GM04503 (cell line): ENCODE results near the gene TMEM63B.
"Not testable (repeated sequence)": the region's sequence is repeated elsewhere in the genome, so short reads cannot be mapped to it uniquely, and the experiment has no call there.

Source experiments
- DNase-seq: peaks from one replicate; pipeline ENCODE4 v3.0.0-alpha.2; 2012; ENCODE audit warnings: low read depth

Gene TMEM63B

DNA sequence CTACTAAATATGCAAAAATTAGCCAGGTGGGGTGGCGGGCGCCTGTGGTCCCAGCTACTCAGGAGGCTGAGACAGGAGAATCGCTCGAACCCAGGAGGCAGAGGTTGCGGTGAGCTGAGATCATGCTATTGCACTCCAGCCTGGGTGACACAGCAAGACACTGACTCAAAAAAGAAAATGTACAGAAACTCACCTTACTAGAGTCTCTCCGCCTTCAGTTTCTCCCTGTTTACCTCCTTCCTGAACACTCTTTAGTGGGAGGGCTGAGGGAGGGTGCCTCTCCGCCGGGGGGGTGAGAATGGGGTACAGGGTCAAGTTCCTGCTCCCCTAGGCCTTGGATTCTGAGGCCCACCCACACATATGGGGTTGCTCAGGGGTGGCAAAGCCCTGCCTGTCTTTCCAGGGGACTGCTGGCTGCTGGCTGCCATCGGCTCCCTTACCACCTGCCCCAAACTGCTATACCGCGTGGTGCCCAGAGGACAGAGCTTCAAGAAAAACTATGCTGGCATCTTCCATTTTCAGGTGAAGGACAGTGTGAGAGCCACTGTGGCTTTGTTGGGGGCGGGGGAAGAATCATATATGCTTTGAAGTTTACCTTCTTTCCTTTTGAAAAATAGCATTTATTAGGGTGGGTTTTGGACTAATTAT lies 44.7 kb downstream of the TMEM63B start:
- DNase-seq = no peak

DNA sequence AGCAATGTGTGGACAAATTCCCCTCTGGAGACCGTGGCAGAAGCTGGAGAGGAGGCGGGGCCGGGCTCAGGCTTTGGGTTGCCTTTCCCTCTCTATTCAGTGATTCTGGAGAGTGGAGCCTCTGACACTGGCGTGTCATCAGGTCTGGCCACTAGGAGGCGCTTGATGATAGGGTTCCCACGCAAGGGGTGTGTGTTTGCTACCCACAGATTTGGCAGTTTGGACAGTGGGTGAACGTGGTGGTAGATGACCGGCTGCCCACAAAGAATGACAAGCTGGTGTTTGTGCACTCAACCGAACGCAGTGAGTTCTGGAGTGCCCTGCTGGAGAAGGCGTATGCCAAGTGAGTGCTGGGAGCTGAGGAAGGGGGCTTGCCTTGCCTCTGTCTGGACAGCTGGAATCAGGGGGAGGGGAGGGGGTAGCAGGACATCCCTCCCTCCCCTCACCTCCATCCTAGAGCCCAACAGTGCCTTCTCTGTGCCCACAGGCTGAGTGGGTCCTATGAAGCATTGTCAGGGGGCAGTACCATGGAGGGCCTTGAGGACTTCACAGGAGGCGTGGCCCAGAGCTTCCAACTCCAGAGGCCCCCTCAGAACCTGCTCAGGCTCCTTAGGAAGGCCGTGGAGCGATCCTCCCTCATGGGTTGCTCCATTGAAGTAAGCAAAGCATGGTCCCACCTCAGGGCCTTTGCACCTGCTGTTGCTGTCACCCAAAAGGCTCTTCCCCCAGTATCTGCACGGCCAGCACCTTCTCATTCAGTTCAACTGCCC lies 45.6 kb downstream of the TMEM63B start:
- peak; percentile 30 for DNase-seq

DNA sequence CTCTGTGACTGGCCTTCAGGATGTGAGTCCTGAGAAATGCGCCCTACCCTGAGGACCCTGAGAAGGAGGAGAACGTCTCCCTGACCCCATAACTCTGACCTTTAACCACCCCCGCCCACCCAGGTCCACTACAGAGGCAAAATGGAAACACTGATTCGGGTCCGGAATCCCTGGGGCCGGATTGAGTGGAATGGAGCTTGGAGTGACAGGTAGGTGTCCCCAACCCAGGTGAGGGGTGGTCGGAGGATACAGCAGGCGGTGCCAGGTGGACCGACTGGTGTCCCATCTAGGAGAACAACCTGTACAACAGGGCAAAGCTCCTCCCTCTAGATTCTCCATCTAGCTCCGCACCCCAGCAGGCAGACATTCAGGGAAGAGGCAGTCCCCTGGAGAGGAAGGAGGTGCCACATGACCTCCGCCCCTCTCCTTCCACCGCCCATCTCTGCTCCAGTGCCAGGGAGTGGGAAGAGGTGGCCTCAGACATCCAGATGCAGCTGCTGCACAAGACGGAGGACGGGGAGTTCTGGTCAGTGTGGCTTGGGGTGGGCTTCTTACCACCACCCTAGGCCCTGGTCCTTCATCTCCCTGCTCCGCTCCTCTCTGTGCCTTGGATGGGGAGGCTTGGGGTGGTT lies 48.9 kb downstream of the TMEM63B start:
- DNase-seq = no peak

DNA sequence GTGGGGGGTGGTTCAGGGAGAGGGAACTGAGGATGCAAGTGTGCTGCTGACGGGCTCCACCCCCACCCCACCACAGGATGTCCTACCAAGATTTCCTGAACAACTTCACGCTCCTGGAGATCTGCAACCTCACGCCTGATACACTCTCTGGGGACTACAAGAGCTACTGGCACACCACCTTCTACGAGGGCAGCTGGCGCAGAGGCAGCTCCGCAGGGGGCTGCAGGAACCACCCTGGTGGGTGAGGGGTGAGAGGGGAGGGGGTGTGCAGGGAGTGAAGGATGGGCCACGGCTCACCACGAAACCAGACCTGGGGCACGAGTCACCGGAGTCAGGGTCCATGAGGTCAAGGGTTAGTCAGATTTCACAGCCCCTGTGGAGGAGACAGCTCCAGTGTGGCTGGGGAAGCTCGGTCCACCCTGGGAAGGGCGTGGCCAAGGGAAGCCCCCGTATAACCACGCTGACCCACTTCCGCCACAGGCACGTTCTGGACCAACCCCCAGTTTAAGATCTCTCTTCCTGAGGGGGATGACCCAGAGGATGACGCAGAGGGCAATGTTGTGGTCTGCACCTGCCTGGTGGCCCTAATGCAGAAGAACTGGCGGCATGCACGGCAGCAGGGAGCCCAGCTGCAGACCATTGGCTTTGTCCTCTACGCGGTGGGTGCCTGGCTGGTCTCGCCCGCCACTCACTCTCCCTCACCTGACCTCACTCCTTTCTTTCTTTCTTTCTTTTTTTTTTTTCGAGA lies 49.6 kb downstream of the TMEM63B start:
- no peak for DNase-seq

DNA sequence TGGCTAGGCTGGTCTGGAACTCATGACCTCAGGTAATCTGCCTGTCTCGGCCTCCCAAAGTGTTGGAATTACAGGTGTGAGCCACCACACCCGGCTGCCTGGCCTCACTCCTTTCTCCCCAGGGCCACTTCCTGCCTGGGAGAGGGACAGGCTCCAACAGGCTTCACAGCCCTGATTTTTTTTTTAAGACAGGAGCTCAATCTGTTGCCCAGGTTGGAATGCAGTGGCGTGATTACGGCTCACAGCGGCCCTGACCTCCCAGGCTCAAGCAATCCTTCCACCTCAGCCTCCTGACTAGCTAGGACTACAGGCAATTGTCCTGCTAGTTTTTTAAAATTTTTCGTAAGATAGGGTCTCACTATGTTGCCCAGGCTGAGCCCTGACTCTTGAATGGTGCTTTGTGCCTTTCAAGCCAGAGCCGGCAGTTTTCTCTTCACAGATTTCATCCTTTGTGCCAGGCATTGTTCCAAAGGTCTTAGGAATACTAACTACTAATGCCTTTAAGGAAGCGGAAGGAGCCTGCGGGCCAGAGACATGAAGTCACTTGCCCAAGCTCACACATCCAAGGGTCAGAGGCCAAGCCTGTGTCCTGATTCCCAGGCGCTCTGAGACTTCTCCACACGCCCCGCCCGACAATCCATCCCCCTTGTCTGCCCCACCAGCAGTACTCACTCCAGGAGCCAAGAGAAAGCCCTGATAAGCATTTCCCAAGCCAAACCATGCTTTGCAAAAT lies 50.5 kb downstream of the TMEM63B start:
- DNase-seq = no peak

DNA sequence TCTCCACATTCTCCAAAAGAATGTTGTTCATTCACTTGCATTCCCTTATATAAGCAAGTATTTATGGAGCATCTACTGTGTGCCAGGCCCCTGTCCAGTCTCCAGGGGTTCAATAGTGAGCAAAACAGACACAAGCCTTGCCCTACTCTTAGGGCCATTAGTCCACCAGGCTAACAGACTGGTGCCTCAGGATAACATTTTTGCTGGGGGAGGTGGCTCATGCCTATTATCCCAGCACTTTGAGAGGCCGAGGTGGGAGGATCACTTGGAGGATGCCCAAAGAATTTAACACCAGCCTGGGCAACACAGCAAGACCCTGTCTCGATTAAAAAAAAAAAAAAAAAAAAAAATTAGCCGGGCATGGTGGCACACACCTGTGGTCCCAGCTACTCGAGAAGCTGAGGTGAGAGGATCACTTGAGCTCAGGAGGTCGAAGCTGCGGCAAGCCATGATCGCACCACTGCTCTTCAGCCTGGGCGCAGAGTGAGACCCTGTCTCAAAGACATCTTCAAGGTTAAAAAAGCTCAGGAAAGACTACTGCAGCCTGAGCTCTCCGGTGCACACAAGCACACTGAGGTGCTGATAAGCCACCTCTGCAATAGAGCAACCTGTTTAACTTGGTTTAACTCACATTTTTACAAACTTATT lies 51.2 kb downstream of the TMEM63B start:
- peak; percentile 42 for DNase-seq

DNA sequence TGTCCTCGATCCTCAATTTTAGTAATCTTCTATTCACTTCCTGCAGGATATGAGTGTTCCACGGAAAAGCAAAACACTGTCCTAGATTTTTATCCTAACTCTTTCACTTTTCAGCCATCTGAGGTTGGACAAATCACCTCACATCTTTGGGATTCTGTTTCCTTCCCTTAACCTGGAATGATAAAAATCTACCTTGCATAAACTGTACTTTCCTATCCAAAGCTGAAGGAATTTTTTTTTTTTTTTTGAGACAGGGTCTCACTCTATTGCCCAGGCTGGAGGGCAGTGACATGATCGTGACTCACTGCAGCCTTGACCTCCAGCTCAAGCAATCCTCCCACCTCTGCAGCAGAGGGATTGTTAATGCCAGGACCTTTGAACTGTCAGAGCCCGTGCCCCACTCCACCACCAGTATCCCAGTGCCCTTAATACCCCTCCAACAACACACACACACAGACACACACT lies 51.8 kb downstream of the TMEM63B start:
- no peak for DNase-seq

DNA sequence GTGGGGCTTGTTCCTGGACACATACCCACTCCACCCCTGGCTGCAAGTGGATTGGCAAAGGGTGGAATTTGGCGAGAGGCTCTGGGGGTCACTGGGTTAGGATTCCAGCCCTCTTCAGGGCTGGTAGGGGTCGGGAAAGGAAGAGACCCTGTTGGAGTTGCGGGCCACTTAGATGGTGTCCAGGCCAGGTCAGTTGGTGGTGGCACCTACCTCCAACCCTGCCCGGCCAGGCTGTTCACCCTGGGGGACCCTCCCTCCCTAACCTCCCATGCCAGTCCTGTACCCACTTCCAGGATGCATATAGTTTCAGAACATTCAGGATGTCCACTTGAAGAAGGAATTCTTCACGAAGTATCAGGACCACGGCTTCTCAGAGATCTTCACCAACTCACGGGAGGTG lies 52.3 kb downstream of the TMEM63B start:
- DNase-seq = no peak

DNA sequence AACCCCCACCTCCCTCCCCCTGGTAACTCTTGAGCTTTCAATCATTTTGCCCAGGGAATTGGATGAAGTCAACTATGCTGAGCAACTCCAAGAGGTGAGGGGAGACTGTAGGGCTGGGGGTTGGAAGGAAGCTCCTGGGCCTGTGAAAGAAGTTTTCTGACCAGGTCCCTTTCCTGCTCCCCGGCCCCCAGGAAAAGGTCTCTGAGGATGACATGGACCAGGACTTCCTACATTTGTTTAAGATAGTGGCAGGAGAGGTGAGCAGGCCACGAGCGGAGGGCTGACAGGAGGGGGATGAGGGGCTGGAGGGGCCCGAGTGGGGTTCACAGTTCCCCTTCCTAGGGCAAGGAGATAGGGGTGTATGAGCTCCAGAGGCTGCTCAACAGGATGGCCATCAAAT lies 53.1 kb downstream of the TMEM63B start:
- no peak for DNase-seq

DNA sequence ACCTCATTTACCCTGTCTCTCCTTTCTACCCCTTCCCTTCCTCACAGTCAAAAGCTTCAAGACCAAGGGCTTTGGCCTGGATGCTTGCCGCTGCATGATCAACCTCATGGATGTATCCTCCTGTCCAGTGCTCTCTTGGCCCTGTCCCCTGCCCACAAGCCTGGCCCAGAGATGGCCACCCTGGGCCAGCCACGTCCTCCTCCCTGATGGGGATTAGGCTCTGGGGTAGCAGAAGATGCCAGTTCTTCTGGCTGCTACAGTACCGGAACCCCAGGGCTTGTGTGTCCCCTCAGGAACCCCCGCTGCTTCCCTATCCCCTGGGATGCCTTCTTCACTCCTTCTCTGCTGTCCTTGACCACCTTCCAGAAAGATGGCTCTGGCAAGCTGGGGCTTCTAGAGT lies 53.5 kb downstream of the TMEM63B start:
- DNase-seq = no peak

DNA sequence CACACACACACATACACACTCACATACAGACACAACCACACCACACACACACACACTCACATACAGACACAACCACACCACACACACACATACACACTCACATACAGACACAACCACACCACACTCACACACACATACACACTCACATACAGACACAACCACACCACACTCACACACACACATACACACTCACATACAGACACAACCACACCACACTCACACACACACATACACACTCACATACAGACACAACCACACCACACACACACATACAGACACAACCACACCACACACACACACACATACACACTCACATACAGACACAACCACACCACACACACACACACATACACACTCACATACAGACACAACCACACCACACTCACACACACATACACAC lies 54.4 kb downstream of the TMEM63B start:
- DNase-seq = not testable (repeated sequence)

DNA sequence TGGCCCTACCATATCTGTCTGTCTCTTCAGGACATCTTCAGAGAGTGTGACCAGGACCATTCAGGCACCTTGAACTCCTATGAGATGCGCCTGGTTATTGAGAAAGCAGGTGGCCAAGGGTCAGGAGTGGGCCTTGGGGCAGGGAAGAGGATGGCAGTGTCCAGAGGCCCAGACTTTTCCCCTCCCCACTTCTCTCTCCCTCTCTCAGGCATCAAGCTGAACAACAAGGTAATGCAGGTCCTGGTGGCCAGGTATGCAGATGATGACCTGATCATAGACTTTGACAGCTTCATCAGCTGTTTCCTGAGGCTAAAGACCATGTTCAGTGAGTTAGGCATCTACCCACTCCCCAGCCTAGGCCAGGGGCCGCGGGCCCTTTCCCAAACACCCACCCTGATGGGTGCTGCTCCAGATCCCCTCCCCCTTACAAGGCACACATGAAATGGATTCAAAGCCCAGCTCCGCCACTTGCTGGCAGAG lies 55.6 kb downstream of the TMEM63B start:
- no peak for DNase-seq

DNA sequence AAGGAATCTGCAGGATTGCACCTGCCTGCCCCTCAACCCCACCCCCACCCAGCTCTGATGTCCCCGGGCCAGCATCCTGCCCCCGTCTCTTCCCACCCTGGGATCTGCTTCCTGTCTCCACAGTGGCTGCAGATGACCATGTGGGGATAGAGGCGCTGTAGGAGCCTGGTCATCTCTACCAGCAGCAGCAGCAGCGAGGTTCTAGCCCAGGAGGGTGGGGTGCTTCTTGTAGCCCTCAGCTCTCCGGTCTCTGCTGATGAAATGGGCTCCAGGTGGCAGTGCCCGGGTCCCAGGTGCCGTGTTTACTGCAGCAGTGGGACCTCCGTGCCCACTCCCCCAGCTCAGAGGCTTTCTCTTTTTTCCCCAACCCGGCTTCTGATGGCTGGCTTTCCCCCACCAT lies 56.4 kb downstream of the TMEM63B start:
- DNase-seq = no peak

DNA sequence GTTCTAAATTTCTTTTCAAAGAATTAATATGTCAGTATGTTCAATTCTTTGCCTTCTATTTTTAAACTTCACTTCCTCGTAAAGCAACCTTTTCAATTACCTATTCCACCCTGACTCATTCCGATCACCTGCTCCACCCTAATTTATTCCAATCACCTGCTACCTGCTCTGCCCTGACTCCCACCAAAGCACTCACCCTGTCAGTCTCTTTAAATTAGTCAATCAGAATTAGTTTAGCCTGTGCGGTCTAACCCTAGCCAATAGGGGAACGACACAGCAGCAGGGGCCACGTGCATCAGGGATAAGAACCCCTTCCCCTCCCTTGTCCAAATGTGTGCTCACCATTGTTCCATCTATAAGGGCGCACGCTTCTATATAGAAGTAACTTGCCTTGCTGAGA lies 58.0 kb downstream of the TMEM63B start:
- not testable (repeated sequence) for DNase-seq

DNA sequence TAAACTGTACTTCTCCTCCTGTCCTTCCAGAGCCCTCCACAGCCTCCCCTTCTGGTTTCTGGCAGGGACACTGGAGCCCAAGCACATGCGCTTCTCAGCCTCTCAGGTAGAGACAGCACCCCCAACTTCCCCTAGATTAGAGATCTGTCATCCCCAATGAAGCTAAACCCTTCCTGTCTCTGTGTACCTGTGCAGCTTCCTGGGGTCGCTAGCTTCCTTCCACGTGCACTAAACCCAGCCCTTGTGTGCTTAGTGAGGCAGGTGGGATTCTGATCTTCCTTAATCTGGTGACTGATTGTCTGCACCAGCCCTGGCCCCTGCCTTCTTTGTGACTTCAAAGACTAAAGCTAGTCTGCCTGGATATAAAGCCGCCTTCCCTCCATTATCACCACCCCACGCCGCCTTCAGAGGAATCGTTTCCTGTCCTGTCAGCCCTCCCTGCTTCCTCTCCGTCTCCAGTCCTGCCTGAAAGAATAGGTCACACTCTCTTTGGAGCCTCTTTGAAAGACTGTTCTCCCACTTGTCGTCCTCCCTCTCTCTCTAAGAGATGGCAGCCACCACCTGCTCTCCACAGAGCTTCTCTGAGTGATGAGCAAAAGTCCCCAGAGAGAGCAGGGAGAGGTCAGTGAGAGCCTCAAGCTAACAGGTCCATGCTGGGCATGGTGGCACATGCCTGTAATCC lies 58.7 kb downstream of the TMEM63B start:
- DNase-seq = no peak

DNA sequence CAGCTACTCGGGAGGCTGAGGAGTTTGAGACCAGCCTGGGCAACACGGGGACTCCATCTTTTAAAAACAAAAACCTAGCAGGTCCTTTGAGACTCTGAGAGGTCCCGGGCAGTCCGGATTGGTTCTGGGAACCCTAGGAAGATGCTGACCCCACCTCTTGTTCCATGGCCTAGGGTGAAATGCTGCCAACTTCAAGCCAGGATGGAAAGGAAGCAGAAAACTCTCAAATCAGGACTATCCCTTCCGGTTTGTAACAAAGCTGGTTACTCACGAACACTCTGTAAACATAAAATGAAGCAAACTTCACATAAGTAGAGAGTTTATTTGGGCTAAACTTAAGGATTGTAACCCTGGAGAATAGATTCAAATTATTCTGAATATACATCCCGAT lies 59.3 kb downstream of the TMEM63B start:
- no peak for DNase-seq

DNA sequence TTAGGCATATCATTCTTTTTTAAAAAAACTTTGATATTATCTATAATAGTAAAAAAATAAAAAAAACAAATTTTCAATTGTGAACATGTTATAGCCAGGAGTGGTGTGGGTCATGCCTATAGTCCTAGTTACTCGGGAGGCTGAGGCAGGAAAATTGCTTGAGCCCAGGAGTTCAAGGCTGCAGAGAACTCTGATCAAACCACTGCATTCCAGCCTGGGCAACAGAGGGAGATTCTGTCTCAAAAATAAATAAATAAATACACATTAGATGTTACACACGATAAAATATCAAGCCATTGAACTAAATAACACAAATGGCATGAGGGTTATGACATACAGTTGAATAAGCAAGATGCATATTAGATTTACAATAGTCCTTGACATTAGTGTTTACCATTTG lies 61.5 kb downstream of the TMEM63B start:
- no peak for DNase-seq

DNA sequence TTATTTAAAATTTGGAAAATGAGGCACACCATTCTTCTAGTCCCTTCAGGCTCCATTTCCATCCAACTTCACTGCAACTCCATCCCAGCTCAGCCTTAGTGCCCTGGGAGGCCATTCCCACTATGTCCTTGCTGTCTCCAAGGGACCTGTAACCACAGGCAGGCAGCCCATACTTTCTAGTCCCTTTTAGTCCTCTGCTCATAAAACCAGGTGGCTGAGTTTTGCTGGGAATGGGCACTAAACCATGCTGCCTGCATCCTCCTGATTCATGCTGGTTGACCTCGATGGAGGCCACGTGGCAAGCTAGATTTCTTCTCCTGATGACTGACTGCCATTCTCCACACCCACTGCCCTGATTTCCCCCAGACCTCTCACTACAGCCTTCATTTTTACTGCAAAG lies 61.9 kb downstream of the TMEM63B start:
- no peak for DNase-seq

DNA sequence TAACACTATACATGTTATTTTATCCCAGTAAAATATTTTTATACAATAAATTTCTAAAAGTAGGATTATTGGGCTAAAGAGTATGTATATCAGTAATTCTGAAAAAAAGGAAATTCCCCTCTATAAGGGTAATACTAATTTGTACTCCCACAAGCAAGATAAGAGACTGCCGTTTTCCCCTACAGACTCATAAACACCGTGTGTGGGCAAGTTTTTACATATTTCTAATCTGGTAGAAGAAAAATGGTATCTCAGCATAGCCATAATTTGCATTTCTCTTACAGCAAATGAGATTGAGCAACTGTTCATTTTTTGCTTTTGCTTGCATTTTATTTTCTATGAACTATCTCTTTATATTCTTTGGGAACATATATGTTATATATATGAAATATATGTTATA lies 63.4 kb downstream of the TMEM63B start:
- no peak for DNase-seq

DNA sequence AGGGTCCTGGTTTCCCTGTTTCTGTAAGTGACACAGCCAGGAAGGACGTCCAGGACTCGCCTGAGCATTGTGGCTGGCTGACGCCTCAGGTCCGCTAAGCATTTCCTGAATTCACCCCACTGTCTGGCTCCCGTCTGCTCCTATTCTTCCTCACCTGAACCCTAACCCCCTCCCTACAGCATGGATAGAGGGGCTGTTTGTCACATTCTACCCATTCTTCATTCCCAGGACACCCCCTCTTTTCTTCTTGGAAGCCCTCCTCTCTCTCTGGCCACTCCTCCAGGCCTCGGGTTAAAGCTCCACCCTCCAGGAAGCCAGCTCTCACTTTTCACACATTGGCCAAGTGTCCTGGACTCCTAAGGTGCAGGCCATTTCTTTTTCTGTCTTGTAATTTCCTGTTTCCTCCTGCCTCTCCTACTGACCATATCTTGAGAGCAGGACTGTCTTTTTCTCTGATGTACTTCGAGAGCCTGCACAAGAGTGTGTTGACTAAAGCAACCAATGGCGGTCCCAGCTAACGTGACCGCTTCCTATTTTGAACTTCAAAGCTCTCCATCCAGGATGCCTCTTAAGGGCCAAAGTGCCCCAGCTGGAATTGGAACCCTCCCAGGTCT lies 65.2 kb downstream of the TMEM63B start:
- no peak for DNase-seq
